GM19035 (cell line): ENCODE data around the gene ISLR.
"Not testable (repeated sequence)": the region's sequence is repeated elsewhere in the genome, so short reads cannot be mapped to it uniquely, and the experiment has no call there.

Experiments used
- ATAC-seq: cut with Tn5 transposase; IDR thresholded peaks from one replicate; pipeline ENCODE4 v1.9.1; 2021; ENCODE audit not compliant: unreplicated experiment

The ISLR gene

GRCh38 chr15:74136814-74137536 lies 36.5 kb upstream of the ISLR start:
- no peak for ATAC-seq

GRCh38 chr15:74137537-74137894 lies 36.0 kb upstream of the ISLR start:
- no peak for ATAC-seq

- ATAC-seq = no peak
These were observed 34.9 kb upstream of the ISLR start for GRCh38 chr15:74138642-74139041.

GRCh38 chr15:74141591-74141990 lies 31.9 kb upstream of the ISLR start:
- ATAC-seq = no peak

GRCh38 chr15:74144153-74144775 lies 29.2 kb upstream of the ISLR start:
- ATAC-seq = no peak

- ATAC-seq = no peak
These were observed 27.2 kb upstream of the ISLR start for GRCh38 chr15:74146277-74146800.

GRCh38 chr15:74147051-74147450 lies 26.5 kb upstream of the ISLR start:
- no peak for ATAC-seq

- ATAC-seq = no peak
These were observed 17.6 kb upstream of the ISLR start for GRCh38 chr15:74155766-74156417.

- no peak for ATAC-seq
These were observed 16.7 kb upstream of the ISLR start for GRCh38 chr15:74156678-74157411.

GRCh38 chr15:74157868-74158827 lies 15.4 kb upstream of the ISLR start:
- no peak for ATAC-seq

GRCh38 chr15:74158855-74159650 lies 14.5 kb upstream of the ISLR start:
- peak; percentile 86 for ATAC-seq

GRCh38 chr15:74159773-74160172 lies 13.7 kb upstream of the ISLR start:
- ATAC-seq = no peak

- ATAC-seq = not testable (repeated sequence)
These were observed 13.1 kb upstream of the ISLR start for GRCh38 chr15:74160390-74160789.

GRCh38 chr15:74162195-74162536 lies 11.3 kb upstream of the ISLR start:
- not testable (repeated sequence) for ATAC-seq

- no peak for ATAC-seq
These were observed 8.0 kb upstream of the ISLR start for GRCh38 chr15:74165461-74165860.

- no peak for ATAC-seq
These were observed 5.6 kb upstream of the ISLR start for GRCh38 chr15:74167891-74168331.

- no peak for ATAC-seq
These were observed 4.8 kb upstream of the ISLR start for GRCh38 chr15:74168711-74169126.

GRCh38 chr15:74170071-74170844 lies 3.3 kb upstream of the ISLR start:
- ATAC-seq = no peak
